HG03342 (cell line): ENCODE measurements around the gene NDUFB4.
"Not testable (repeated sequence)": the region's sequence is repeated elsewhere in the genome, so short reads cannot be mapped to it uniquely, and the experiment has no call there.

Source experiments
- ATAC-seq: cut with Tn5 transposase; IDR thresholded peaks from one replicate; pipeline ENCODE4 v1.9.1; 2021; ENCODE audit warnings: mild to moderate bottlenecking, moderate library complexity; ENCODE audit not compliant: unreplicated experiment

NDUFB4 gene

DNA sequence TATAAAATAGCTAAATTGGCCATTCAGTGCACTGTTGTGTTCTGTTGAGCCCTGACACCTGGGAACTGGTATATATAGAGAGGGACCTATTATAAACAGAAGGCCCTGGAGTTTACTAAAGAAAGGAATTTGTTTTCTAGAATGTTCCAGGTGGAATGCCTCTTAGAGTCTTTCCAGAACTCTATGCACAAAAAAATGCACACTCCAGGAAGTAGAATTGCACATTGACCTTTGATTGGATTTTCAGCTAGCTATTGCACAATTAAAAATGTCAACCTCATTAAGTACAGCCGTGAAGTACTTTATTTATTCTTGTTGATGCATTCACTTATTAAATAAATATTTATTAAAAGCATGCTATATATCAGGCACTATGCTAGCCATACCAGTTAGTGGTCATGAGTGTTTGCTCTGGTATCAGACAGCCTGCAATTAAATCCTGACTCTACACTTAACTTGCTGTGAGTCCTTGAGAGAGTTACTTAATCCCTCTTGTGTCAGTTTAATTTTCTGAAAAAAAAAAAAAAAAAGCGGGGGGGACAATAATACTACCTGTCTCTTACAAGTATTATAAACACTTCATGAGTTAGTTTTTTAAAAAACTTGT, 40.8 kb downstream of the NDUFB4 start:
- no peak for ATAC-seq

DNA sequence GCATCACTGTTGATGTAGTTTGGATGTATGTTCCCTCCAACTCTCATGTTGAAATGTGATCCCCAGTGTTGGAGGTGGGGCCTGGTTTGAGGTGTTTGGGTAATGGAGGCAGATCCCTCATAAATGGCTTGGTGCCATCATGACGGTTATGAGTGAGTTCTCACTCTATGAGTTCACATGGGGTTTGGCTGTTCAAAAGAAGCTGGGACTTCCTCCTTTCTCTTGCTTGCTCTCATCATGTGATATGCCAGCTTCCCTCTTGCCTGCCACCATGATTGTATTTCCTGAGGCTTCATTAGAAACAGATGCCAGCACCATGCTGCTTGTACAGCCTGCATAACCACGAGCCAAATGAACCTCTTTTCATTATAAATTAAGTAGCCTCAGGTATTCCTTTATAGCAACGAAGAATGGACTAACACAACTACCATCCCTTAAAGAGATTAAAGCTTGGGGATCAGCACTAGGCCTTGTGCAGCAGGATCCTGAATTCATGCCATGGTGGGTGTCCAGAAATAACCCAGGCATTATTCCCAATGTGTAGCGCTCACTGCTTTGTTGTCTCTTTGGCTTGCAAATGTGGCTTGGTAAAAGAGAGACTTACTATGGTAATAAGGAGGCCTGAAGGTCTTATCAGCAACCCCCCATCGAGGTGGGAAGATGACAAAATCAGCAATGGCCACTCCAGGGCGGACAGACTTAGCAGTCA, 41.9 kb downstream of the NDUFB4 start:
- ATAC-seq, result no peak

DNA sequence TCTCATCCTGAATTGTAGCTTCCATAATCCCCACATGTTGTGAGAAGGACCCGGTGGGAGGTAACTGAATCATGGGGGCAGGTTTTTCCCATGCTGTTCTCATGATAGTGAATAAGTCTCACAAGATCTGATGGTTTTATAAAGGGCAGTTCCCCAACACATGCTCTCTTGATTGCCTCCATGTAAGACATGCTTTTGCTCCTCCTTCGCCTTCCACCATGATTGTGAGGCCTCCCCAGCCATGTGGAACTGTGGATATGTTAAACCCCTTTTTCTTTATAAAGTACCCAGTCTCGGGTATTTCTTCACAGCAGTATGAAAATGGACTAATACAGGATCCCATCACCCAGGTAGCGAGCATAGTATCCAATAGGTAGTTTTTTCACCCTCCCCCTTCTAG, 42.7 kb downstream of the NDUFB4 start:
- ATAC-seq, result not testable (repeated sequence)

DNA sequence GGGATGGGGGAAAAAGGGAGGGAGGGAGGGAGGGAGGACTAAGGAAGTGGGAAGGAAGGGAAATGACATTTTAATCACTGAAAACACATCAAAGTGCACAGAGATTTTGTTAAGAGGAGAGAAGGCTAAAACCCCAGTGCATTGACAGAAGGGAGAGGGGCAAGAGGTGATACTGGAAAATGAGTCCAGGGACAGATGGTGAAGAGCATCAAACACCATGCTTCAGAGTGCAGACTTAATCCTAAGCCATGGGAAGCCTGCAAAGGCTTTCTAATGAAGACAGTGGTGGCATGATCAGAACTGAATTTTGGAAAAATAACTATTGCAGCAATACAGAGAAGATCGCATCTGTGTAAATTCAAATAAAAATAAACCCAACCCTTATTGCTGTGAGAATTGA, 44.1 kb downstream of the NDUFB4 start:
- no peak for ATAC-seq

DNA sequence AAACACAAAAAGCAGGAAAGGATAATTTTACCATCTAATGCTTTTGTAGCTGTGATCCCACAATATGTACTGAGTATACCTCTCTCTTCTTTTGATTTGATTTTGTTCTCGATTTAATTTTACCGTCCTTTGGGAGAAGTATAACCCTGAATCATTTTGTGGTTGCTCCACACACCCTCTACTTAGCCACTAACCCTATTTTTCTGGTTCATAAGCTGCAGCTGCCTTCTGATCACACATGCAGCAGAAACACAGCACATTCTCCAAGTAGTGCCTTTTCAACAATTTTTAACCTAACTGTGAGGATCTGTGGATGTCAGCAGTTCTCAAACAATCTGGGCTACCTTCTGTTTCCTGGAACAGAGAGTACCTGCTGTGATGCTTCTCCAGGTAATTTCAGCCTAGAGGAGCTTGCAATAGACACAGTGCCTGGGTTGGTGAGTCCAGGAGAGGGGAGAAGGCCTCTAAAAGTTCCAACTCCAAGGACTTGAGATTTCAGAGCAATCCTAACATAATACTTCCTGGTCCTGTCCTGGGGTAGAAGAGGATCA, 45.6 kb downstream of the NDUFB4 start:
- no peak for ATAC-seq

DNA sequence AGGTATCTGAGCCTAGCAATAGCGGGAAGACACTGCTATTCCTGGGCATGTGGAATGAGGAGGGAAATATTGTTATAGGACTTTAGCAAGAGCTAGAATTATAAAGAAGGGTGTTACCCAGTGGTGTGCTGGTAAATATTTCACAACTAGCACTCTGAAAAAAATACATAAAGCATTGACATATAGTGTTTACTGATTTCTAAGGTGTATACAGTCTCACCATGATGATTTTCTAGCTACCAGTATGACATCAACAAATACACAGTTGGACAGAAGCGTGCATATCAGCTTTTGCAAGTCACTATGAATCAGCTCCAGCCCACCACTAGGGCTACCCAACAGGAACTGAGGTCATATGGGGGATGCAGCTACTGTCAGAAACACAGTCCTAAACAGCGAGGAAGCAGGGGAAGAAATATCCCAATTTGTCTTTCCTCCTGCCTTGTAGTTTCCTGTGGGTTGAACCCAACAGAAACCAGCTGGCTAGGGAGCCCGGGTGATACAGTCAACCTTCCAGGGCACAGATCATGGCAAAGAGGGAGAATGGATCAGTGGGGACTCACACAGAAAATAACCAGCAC, 46.3 kb downstream of the NDUFB4 start:
- no peak for ATAC-seq

DNA sequence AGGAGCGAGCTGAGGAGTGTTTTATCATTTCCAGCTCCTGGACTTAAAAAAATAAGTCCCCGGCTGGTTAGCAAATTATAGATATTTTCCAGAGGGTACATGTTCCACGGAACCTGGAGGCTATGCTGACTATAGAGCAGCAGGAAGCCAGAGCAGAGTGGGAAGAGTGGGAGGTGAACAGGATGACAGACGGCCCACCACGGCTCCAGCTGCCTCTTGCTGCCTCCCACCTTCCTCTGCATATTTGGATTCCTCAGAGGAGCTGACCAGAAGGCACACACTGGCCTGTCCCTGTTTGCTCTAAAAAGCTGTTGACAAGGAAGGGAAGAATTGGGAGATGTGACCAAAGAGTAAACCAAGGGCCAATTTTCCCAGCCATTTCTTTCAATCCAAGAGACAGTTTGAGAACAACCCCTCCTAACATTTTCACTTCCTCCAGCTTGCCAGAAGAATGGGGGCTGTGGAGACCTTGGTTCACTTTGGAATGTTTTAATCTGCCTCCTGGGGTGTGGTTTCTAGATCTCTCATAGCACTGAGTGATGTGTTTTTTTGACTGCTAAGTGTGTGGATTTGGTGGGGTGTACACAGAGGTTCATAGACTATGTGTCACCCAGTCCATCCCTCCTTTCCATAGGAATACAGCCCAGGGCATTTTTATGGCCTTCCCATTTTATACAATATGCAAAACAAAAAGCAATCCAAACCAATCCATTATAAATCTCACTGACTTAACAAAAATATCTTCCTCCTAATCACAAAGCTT, 49.1 kb downstream of the NDUFB4 start:
- no peak for ATAC-seq

DNA sequence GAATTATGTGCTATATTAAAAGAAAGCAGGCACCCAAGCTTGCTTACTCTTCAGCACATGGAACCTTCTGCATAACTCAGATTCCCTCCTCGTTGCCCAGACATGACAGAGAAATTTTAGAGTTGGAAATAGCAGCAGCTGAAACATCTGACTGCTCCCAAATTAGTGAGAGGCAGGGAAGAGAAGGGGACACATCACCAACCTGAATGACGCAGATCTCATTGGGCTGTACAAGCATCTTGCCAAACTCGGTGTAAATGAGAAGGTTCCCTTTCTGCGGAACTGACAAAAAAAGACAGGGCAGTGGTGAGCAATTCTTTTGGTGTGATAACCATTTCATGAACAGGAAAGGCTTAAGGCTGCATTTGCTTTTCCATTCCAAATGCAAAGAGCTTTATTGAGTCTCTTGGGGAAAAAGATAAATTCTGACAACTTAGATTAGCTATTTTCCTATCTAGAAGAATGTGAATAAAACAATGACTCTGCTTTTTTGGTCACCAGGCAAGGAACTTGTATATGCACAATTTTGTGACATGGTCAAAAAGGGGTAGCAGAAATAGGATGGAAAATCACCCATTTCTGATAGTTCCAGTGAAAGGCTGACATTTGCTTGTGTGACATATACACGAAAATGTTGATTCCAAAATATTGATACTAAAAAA, 50.8 kb downstream of the NDUFB4 start:
- ATAC-seq, result no peak

DNA sequence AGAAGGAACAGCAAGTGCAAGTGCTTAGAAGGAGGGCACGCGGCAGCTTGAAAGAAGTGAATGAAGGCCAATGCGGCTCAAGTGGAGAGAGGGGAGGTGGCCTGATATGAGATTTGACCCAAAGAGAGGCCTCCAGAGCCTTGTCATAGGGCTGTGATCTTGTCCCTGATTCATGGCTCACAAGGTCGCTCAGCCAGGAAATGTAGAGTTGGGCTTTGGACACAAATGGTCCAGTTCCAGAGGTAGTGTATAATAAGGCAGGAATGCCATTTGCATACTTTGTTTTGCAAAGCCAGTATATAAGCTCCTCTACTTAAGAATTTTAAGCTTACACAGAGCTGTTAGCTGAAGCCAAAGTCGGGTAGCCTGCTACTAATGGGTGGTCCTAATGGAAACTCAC, 52.2 kb downstream of the NDUFB4 start:
- ATAC-seq, result no peak

DNA sequence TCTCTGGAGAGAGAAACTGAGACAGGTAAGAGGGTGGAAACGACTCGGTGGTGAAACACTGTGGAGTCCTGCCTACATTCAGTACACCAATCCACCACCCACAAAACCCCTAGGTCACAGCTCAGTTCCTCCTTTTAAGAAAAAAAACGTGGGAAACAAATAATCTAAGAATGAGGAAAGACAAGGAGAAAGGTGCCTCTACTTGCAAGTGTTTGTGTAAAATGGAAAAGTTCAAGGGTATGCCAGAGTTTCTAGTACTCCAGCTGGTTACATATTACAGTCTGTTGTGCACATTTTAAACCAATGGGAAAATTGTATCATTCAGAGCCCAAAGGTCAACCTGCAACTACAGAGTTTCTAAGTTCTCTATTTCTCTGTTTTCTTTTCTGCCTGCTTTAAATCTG, 53.7 kb downstream of the NDUFB4 start:
- no peak for ATAC-seq

DNA sequence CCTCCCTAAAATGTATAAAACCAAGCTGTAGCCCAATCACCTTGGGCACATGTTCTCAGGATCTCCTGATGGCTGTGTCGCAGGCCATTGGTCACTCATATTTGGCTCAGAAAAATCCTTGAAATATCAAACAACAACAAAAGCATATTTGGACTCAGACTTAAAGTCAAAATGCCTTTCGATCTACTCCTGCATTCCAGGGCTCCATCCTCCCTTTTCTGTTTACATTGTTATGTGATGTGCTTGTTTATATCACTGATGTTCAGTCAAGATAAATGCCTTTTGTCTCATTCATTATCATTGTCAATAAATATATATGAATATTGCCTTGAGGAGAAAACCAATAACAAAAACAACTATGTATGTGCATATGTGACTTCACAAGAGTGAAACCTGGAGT, 54.2 kb downstream of the NDUFB4 start:
- no peak for ATAC-seq
